ENCODE measurements around the gene EML2. TPM values are rescaled to one million over a fixed set of nuclear protein-coding genes. Genes with fewer than 3 reads are reported as not detected.

The EML2 gene
- total and polyA plus RNA-seq, 10 of the 15 experiments (the other 5 are each of a cell fraction or from before 2014, with no cell fraction given), result 1.6 to 64.0 (median 27.5) TPM

DNA sequence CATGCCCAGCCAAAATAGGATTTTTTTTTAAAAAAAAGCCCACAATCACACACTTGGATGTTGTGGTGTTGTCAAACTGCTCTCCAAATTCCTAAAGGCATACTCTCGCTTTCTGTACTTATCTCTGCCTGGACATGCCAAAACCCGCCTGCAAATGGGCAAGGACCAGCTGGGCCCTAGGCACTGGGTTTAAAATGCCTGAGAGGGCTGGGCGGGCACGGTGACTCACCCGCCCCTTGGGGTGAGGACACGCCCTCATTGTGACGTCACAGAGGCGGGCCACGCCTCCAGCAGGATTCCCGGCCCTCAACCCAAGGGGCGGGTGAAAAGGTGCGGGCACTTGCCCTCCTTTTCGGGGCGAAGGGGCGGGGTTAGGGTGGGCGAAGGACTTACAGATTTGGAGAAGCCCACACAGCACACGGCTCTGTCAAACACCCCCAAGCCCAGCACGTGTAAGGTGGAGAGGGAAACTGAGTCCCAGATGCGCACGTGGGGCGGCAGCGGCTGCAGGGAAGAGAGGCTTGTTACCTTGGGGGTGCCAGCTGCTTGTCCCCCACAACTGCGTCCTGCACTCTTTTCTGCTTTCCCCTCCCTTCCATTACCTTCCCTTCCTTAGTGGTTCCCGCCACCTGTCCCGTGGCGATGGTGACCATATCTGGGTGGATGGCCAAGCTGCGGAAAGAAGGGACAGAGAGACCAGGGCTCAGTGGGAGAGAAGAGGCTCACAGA is 6.6 kb downstream of the EML2 start:
- BruUV-seq (replicated peaks), result no TSS peak
- Histone ChIP-seq H3K79me2 (ENCODE audit: control insufficient read depth, insufficient read depth, low read length) (no peaks in the 10 kb centered on the region; the same call in 1 of the 2 replicates), H3K27ac (ENCODE audit: control insufficient read depth, insufficient read depth) (no peak overlapping the region), H3K4me3 (no peak overlapping the region), H2AFZ (ENCODE audit: control insufficient read depth, low read depth, low read length) (no peak overlapping the region), H4K20me1 (ENCODE audit: control insufficient read depth, insufficient read depth) (no peaks in the 10 kb centered on the region), H3K4me1 (ENCODE audit: control insufficient read depth, insufficient read depth, low read length) (peaks cover 8% of the 10 kb centered on the region), H3K4me2 (ENCODE audit: control insufficient read depth, insufficient read depth) (no peak overlapping the region), H3K36me3 (ENCODE audit: control insufficient read depth in 2 of 2, insufficient read depth in 2 of 2, low read length in 1 of 2) (peaks cover 2 to 12% of the 10 kb centered on the region in 2 experiments; a peak in 2 of 4 replicates), H3K27me3 (replicated peaks in 1 of 2; ENCODE audit: control insufficient read depth in 2 of 2, insufficient read depth in 2 of 2, low read length in 1 of 2) (no peaks in the 10 kb centered on the region), H3K9me3 (replicated peaks; ENCODE audit: control insufficient read depth, insufficient read depth, low read length) (no peaks in the 10 kb centered on the region), H3K9ac (ENCODE audit: control insufficient read depth, insufficient read depth, low read length) (no peak overlapping the region)
- WGBS (ENCODE audit: insufficient coverage, insufficient replicate concordance, low lambda C conversion rate, missing lambda C conversion rate), result 60% methylated on average over 27 of the region's 27 CpGs
- intact Hi-C loops (cut with micrococcal nuclease; ENCODE audit: unreplicated experiment), result loop anchor here (1.0 kb wide), 1 partner anchor 9 kb away; no protein-coding TSS in a partner anchor
- SMC1A ChIA-PET (ENCODE audit: uncharacterized antibody, unreplicated experiment), result no interaction called here
- RAD21 ChIA-PET (ENCODE audit: unreplicated experiment), result interaction anchor here (0.6 to 4.1 kb wide), 2 partner anchors 9 to 46 kb away, joined by 5 to 21 read pairs; no protein-coding TSS in a partner anchor
- TF ChIP-seq FOXM1 (IDR thresholded peaks at IDR 0.05; ENCODE audit: low read depth, low read length) (no peak), NBN (IDR thresholded peaks at IDR 0.05) (0 out of 2 replicates have a peak, but pooled peaks have one; percentile 35), CREB1 (IDR thresholded peaks at IDR 0.05; ENCODE audit: low read depth) (peak; percentile 81), CREM (IDR thresholded peaks at IDR 0.05; ENCODE audit: low read depth) (peak; percentile 84), ZBED1 (IDR thresholded peaks at IDR 0.05; ENCODE audit: borderline replicate concordance) (no peak)
- TF ChIP-seq, protein P1, sequence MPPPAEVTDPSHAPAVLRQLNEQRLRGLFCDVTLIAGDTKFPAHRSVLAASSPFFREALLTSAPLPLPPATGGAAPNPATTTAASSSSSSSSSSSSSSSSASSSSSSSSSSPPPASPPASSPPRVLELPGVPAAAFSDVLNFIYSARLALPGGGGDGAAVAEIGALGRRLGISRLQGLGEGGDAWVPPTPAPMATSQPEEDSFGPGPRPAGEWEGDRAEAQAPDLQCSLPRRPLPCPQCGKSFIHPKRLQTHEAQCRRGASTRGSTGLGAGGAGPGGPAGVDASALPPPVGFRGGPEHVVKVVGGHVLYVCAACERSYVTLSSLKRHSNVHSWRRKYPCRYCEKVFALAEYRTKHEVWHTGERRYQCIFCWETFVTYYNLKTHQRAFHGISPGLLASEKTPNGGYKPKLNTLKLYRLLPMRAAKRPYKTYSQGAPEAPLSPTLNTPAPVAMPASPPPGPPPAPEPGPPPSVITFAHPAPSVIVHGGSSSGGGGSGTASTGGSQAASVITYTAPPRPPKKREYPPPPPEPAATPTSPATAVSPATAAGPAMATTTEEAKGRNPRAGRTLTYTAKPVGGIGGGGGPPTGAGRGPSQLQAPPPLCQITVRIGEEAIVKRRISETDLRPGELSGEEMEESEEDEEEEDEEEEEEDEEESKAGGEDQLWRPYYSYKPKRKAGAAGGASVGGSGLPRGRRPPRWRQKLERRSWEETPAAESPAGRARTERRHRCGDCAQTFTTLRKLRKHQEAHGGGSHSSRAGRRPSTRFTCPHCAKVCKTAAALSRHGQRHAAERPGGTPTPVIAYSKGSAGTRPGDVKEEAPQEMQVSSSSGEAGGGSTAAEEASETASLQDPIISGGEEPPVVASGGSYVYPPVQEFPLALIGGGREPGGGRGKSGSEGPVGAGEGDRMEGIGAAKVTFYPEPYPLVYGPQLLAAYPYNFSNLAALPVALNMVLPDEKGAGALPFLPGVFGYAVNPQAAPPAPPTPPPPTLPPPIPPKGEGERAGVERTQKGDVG (CRISPR knock-in tag; IDR thresholded peaks at IDR 0.05), result no peak
- CTCF ChIA-PET, result interaction anchor here (0.6 to 3.1 kb wide), 2 partner anchors 9 to 67 kb away, joined by 3 to 35 read pairs; no protein-coding TSS in a partner anchor
- FAIRE-seq (peak; percentile 13), DNase-seq (ENCODE audit: low read depth, low spot score) (no peak), ATAC-seq (peak; percentile 67)
- POLR2A ChIA-PET, result interaction anchor here (0.6 to 2.7 kb wide), 3 partner anchors 9 to 57 kb away, joined by 3 to 14 read pairs (median 4); no protein-coding TSS in a partner anchor
- in situ Hi-C loops (cut with MboI), result no loop called here

Measured in GM12878 (cell line).